Activated CD4-positive, alpha-beta memory T cell treated with anti-CD3 and anti-CD28 coated beads for 36 hours (primary cell): ENCODE results near the gene HIPK2. TPM values are rescaled to one million over a fixed set of nuclear protein-coding genes. Genes with fewer than 3 reads are reported as not detected.

ENCODE experiments used
- CTCF ChIA-PET: fragments of 350-600 bp; sonication (Branson Sonifier 250); formaldehyde crosslinking; loops from one replicate; lab custom pipeline; 2021; ENCODE audit warnings: antibody characterized with exemption, inconsistent platforms; lab: Charles Lee
- POLR2A ChIA-PET: fragments of 350-600 bp; sonication (Branson Sonifier 250); formaldehyde crosslinking; loops from one replicate; lab custom pipeline; 2021; ENCODE audit warnings: antibody characterized with exemption; lab: Charles Lee
- DNase-seq: peaks from one replicate; pipeline ENCODE4 v3.0.0-alpha.2; 2020
- H3K27ac Mint-ChIP-seq: one replicate; pipeline ENCODE4 v1.8.0; 2021; ENCODE audit warnings: mixed read lengths
- H3K27me3 Mint-ChIP-seq: one replicate; pipeline ENCODE4 v1.8.0; 2021; ENCODE audit warnings: mixed read lengths
- H3K36me3 Mint-ChIP-seq: one replicate; pipeline ENCODE4 v1.8.0; 2021; ENCODE audit warnings: mixed read lengths
- H3K4me1 Mint-ChIP-seq: one replicate; pipeline ENCODE4 v1.8.0; 2021; ENCODE audit warnings: low read depth, mixed read lengths
- H3K4me3 Mint-ChIP-seq: one replicate; pipeline ENCODE4 v1.8.0; 2021; ENCODE audit warnings: mild to moderate bottlenecking, mixed read lengths
- H3K9me3 Mint-ChIP-seq: one replicate; pipeline ENCODE4 v1.8.0; 2021; ENCODE audit warnings: mixed read lengths
- intact Hi-C: fragments of 100-400 bp; cut with micrococcal nuclease; formaldehyde crosslinking; loops from one replicate; pipeline ENCODE4 v1.15.1; 2023
- total RNA-seq, 2 experiments: library from RNA; stranded (reverse); gene quantifications; one replicate each; pipeline ENCODE4 v1.2.3, GENCODE V29; 2021

Gene HIPK2
- total RNA-seq, 2 experiments from 2014 or later: 18.9 to 19.1 TPM

- DNase-seq: no peak
- H3K9me3 Mint-ChIP-seq: no peaks in the 10 kb centered on the region
- CTCF ChIA-PET: no interaction called here
- H3K4me1 Mint-ChIP-seq: no peaks in the 10 kb centered on the region
- intact Hi-C loops: no loop called here
- H3K4me3 Mint-ChIP-seq: no peak overlapping the region
- H3K27ac Mint-ChIP-seq: no peak overlapping the region
- peaks cover 9% of the 10 kb centered on the region for H3K36me3 Mint-ChIP-seq
- no peaks in the 10 kb centered on the region for H3K27me3 Mint-ChIP-seq
- POLR2A ChIA-PET: no interaction called here
Measured at GRCh38 chr7:139572071-139572470, 205.7 kb downstream of the HIPK2 start.

- ChIA-PET POLR2A (no interaction called here), CTCF (no interaction called here)
- Mint-ChIP-seq H3K27ac (no peak overlapping the region), H3K36me3 (peaks cover 12% of the 10 kb centered on the region), H3K4me1 (no peaks in the 10 kb centered on the region), H3K27me3 (no peaks in the 10 kb centered on the region), H3K9me3 (no peaks in the 10 kb centered on the region), H3K4me3 (no peak overlapping the region)
- no peak for DNase-seq
- intact Hi-C loops: no loop called here
Measured at GRCh38 chr7:139571651-139572050, 206.1 kb downstream of the HIPK2 start.

- H3K9me3 Mint-ChIP-seq: no peaks in the 10 kb centered on the region
Measured at GRCh38 chr7:139571190-139571589, 206.6 kb downstream of the HIPK2 start.

GRCh38 chr7:139570626-139571025, 207.2 kb downstream of the HIPK2 start:
- no peak overlapping the region for H3K4me3 Mint-ChIP-seq
- no peaks in the 10 kb centered on the region for H3K9me3 Mint-ChIP-seq
- POLR2A ChIA-PET: no interaction called here
- DNase-seq: no peak
- H3K27ac Mint-ChIP-seq: no peak overlapping the region
- intact Hi-C loops: no loop called here
- peaks cover 12% of the 10 kb centered on the region for H3K36me3 Mint-ChIP-seq
- peaks cover 4% of the 10 kb centered on the region for H3K4me1 Mint-ChIP-seq
- H3K27me3 Mint-ChIP-seq: no peaks in the 10 kb centered on the region
- CTCF ChIA-PET: no interaction called here

More at GRCh38 chr7:139571190-139571589, 206.6 kb downstream of the HIPK2 start:
- ChIA-PET CTCF (no interaction called here), POLR2A (no interaction called here)
- Mint-ChIP-seq H3K36me3 (peaks cover 12% of the 10 kb centered on the region), H3K27ac (no peak overlapping the region), H3K4me1 (peaks cover under 1% of the 10 kb centered on the region), H3K27me3 (no peaks in the 10 kb centered on the region), H3K4me3 (no peak overlapping the region)
- no peak for DNase-seq
- intact Hi-C loops: no loop called here

- intact Hi-C loops: no loop called here
- peaks cover 12% of the 10 kb centered on the region for H3K36me3 Mint-ChIP-seq
- no peaks in the 10 kb centered on the region for H3K27me3 Mint-ChIP-seq
- H3K4me1 Mint-ChIP-seq: peaks cover 8% of the 10 kb centered on the region
- no peak for DNase-seq
- no peaks in the 10 kb centered on the region for H3K9me3 Mint-ChIP-seq
- POLR2A ChIA-PET: no interaction called here
- H3K4me3 Mint-ChIP-seq: no peak overlapping the region
- no peak overlapping the region for H3K27ac Mint-ChIP-seq
- CTCF ChIA-PET: no interaction called here
Measured at GRCh38 chr7:139570119-139570518, 207.7 kb downstream of the HIPK2 start.

- Mint-ChIP-seq H3K4me1 (peaks cover 12% of the 10 kb centered on the region), H3K36me3 (peaks cover 10% of the 10 kb centered on the region), H3K9me3 (no peaks in the 10 kb centered on the region), H3K27ac (no peak overlapping the region), H3K27me3 (no peaks in the 10 kb centered on the region), H3K4me3 (no peak overlapping the region)
- intact Hi-C loops: no loop called here
- ChIA-PET POLR2A (interaction anchor here (0.5 kb wide), 1 partner anchor 942 kb away, joined by 3 read pairs; no protein-coding TSS in a partner anchor), CTCF (no interaction called here)
- no peak for DNase-seq
Measured at GRCh38 chr7:139568813-139569490, 208.8 kb downstream of the HIPK2 start.

DNA sequence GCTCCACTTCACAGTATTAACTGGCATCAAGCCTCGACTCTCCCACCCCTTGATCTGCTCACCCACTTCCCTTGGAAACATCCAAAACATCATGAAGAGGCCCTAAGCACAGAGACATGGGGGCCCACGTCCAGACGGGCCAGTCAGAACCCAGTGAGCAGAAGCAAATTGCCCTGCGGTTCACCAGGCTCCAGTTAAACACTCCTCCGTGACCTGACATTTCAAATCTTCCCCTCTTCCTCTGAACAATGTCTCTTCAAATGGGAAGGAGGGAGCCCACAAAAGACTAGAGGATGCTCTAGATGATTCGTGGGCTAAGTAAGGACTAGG, 209.5 kb downstream of the HIPK2 start:
- no peak overlapping the region for H3K4me3 Mint-ChIP-seq
- no peaks in the 10 kb centered on the region for H3K9me3 Mint-ChIP-seq
- intact Hi-C loops: no loop called here
- H3K4me1 Mint-ChIP-seq: peaks cover 12% of the 10 kb centered on the region
- no peak for DNase-seq
- ChIA-PET POLR2A (no interaction called here), CTCF (no interaction called here)
- H3K36me3 Mint-ChIP-seq: peaks cover 10% of the 10 kb centered on the region
- no peaks in the 10 kb centered on the region for H3K27me3 Mint-ChIP-seq
- H3K27ac Mint-ChIP-seq: no peak overlapping the region

DNA sequence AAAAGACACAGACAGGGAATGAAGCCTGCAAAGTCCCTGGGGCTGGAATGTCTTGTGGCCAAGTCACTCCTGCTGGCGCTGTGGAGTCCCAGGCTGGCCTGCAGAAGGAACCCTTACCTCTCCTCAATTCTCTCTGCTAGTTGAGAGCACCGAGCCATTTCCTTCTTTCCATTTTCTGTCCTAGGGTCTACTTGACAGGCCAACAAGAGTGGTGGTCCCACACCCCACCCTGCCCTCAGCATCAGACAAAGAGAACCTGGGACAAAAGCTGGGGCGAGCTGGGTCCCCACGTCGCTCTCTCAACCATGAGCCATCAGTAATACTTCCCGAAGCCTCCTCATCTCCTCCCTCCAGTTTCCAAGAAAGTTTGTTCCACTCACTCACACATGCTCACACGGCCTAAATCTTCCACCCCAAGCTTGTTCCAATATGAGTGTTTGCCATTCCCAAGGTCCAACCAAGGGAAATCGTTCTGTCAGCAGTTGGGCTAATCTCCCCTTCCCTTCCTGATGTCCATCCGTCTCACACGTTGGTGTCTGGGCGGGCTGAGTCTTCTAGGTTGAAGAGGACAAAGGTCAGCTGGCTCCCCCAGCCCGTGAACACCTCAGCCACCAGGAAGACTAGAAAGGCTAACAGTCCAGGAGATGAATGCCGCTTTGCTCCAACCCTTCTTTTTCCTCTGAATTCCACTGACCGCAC, 210.0 kb downstream of the HIPK2 start:
- POLR2A ChIA-PET: no interaction called here
- CTCF ChIA-PET: no interaction called here
- Mint-ChIP-seq H3K27ac (no peak overlapping the region), H3K36me3 (peaks cover 7% of the 10 kb centered on the region), H3K4me3 (no peak overlapping the region), H3K9me3 (no peaks in the 10 kb centered on the region), H3K4me1 (peaks cover 12% of the 10 kb centered on the region), H3K27me3 (no peaks in the 10 kb centered on the region)
- DNase-seq: no peak
- intact Hi-C loops: no loop called here

GRCh38 chr7:139566736-139567646, 210.8 kb downstream of the HIPK2 start:
- CTCF ChIA-PET: no interaction called here
- H3K4me3 Mint-ChIP-seq: no peak overlapping the region
- POLR2A ChIA-PET: no interaction called here
- no peaks in the 10 kb centered on the region for H3K27me3 Mint-ChIP-seq
- H3K9me3 Mint-ChIP-seq: no peaks in the 10 kb centered on the region
- no peak overlapping the region for H3K27ac Mint-ChIP-seq
- intact Hi-C loops: no loop called here
- peaks cover 7% of the 10 kb centered on the region for H3K36me3 Mint-ChIP-seq
- H3K4me1 Mint-ChIP-seq: peaks cover 12% of the 10 kb centered on the region
- no peak for DNase-seq

DNA sequence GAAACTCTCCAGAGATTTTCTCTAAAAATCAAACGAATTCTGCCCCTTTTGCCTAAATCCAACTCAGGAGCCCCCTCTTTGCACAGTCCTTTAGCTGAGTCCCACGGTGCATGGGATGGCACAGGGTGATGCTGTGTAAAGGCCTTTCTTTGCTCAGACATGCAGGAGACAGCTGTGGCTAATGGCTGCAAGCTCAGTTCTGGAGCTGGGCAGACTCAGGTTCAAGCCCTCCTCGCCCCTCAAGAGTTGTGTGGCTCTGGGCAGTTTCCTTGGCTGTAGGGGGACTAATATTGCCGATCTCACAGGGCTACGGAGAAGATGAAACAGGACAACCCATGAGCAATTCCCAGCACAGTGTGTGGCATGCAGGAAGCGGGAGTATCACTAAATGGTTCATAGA, 211.7 kb downstream of the HIPK2 start:
- ChIA-PET CTCF (no interaction called here), POLR2A (no interaction called here)
- no peak overlapping the region for H3K27ac Mint-ChIP-seq
- H3K4me1 Mint-ChIP-seq: peaks cover 12% of the 10 kb centered on the region
- intact Hi-C loops: no loop called here
- H3K9me3 Mint-ChIP-seq: no peaks in the 10 kb centered on the region
- H3K36me3 Mint-ChIP-seq: peaks cover 5% of the 10 kb centered on the region
- H3K4me3 Mint-ChIP-seq: no peak overlapping the region
- DNase-seq: no peak
- H3K27me3 Mint-ChIP-seq: no peaks in the 10 kb centered on the region

GRCh38 chr7:139563856-139564255, 213.9 kb downstream of the HIPK2 start:
- Mint-ChIP-seq H3K4me1 (peaks cover 12% of the 10 kb centered on the region), H3K27me3 (peaks cover 4% of the 10 kb centered on the region), H3K9me3 (peaks cover 4% of the 10 kb centered on the region), H3K36me3 (peaks cover 3% of the 10 kb centered on the region), H3K27ac (no peak overlapping the region), H3K4me3 (no peak overlapping the region)
- DNase-seq: no peak
- CTCF ChIA-PET: no interaction called here
- POLR2A ChIA-PET: no interaction called here
- intact Hi-C loops: no loop called here

GRCh38 chr7:139562961-139563565, 214.7 kb downstream of the HIPK2 start:
- H3K4me3 Mint-ChIP-seq: no peak overlapping the region
- H3K4me1 Mint-ChIP-seq: peaks cover 12% of the 10 kb centered on the region
- H3K9me3 Mint-ChIP-seq: peaks cover 4% of the 10 kb centered on the region
- DNase-seq: no peak
- intact Hi-C loops: no loop called here
- ChIA-PET POLR2A (no interaction called here), CTCF (no interaction called here)
- H3K27me3 Mint-ChIP-seq: peaks cover 5% of the 10 kb centered on the region
- H3K36me3 Mint-ChIP-seq: peaks cover 3% of the 10 kb centered on the region
- H3K27ac Mint-ChIP-seq: no peak overlapping the region
